Measurements from ENCODE around the gene BET1L.

DNA sequence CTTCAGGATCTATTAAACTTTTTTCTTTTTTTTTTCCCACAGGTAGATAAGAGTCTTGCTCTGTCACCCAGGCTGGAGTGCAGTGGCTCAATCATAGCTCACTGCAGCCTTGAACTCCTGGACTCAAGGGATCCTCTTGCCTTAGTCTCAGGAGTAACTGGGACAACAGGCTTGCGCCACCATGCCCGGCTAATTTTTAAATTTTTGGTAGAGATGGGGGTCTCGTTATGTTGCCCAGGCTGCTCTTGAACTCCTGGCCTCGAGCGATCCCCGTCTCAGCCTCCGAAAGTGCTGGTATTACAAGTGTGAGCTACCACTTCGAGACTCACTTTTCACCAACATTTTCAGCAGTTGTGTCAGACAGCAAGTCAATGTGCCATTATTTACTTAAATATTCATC lies 28.0 kb upstream of the BET1L start:
- TF ChIP-seq CTCF (conservative IDR thresholded peaks at IDR 0.05; ENCODE audit: low read length) (no peak), EZH2phosphoT487 (IDR thresholded peaks at IDR 0.05; ENCODE audit: borderline replicate concordance, low read depth, low read length) (no peak)

Data from OCI-LY7 (cell line).